GM12872 (cell line): ENCODE measurements around the gene VSTM2B.

ENCODE experiments used
- CTCF ChIP-seq: IDR thresholded peaks from 3 replicates; pipeline ENCODE4 v1.5.1; 2011; ENCODE audit warnings: low read depth, mild to moderate bottlenecking, low read length, moderate library complexity; ENCODE audit not compliant: insufficient read depth

VSTM2B gene

GRCh38 chr19:29517412-29517811, 8.4 kb upstream of the VSTM2B start:
- TF ChIP-seq CTCF: no peak

DNA sequence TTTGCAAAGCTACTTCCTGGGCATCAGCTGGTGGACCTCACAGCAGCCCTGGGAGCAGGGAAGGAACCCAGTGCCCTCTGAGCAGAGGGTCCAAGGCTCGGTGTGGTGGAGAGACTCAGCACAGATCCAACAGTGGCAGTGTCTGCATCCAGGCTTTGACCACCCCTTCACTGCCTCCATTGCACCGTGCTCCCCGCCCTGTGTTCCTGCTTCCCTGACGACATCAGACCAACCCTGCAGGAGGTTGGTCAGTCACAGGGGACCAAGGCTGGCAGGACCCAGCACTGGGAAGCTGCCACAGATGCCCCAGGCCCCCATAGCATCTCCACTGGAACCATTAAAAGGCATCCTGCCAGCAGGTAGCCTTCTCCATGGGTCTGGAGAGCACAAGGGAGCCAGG, 7.8 kb upstream of the VSTM2B start:
- TF ChIP-seq CTCF: no peak

DNA sequence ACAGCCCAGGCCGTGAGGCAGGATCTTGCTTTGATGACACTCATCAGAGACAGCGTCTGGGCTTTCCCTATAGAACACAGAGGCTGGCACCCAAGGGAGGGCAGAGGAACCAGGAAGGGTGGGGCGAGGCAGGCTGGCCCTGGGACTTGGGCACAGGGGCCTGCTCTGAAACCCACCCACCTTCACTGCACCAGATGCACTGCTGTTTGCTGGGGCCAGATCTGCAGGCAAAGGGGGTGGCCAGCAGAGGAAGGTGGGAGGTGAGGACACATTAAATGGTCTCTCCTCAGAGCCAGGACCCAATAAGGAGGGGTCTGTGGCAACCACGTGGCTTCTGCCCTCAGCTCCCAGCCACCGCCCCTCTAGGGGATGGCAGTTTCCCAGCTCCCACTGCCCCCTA, 6.6 kb upstream of the VSTM2B start:
- TF ChIP-seq CTCF: no peak

DNA sequence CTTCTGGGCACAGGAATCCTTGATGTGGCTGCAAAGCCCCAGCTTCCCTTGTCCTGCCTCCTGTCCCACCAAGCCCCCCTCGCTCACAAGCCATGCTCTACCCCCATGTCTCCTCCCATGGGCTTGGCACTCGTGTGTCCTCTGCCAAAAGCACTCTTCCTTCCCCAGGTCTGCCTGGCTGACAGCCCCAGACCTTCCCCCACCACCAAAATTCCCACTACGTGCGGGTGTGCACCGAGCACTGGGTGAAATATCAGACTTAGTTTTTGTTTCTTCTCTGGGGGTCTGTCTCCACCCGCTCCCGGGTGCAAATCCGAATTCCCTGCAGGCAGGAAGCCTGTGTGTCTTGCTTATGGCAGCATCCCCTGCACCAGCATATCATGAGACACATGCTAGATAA, 5.9 kb upstream of the VSTM2B start:
- TF ChIP-seq CTCF: no peak

DNA sequence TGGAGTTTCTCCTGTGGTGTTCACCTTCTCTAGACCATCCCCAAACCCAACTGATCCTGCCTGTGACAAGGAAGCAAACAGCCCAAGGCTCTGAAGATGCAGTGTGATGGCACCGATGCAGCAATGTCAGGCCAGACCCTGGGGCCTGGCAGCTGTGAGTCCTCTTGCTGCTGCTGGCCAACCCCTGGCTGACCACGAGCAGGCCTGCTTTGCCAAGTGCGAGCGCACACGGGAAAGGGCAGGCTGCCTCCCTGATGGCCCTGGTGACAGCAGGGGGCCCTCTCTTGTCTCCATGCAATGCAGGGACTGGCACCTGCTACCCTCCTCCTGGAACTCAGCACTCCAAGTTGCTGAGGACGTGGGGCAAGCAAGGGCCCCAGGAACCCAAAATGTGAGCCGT, 5.4 kb upstream of the VSTM2B start:
- no peak for TF ChIP-seq CTCF

DNA sequence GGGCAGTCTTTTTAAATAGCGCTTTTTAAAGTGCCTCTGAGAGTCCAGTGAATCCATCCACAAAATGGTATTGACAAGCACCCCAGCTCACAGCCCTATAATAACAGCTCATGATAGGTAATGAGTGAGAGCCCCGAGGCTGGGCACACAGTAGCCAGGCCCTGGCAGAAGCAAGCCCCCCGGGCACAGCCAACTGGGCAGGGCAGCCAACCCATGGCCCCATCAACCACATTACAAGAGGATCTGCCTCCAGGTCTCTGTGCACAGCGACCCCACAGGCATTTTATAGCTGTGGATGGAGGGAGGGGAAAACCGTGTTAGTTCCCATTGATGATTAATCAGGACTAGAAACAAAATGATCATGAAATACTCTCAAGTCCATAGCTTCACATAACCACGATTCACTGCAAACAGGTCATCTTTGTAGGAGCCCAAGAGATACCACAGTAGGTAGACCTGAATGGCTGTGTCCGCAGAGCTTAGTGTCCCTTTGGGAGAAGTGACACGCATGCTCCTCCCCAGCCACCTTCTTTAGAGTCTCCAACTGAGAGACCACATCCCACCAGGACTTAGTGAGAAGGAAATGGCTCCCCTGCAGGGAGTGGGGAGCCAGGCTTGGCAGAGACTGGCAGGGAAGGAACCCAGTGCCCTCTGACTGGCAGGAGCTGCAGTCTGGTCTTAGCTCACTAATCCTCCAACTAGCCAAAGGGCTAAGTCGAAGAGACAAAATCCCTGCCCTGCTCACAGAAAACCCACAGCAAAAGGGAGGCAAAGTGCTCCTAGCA, 4.3 kb upstream of the VSTM2B start:
- TF ChIP-seq CTCF: no peak

GRCh38 chr19:29523568-29523967, 2.2 kb upstream of the VSTM2B start:
- TF ChIP-seq CTCF: no peak
